K562 (cell line): ENCODE results near the gene BTRC. TPM values are rescaled to one million over a fixed set of nuclear protein-coding genes. Genes with fewer than 3 reads are reported as not detected.

Experiments
- ADNP ChIP-seq: fragments of 200-800 bp; sonication (Bioruptor generic); IDR thresholded peaks from 2 replicates; pipeline ENCODE4 v1.6.1; 2016; ENCODE audit warnings: missing genetic modification characterization, missing compliant biosample characterization
- ATF7 ChIP-seq: fragments of 450-650 bp; IDR thresholded peaks from 2 replicates; pipeline ENCODE4 v1.7.1; 2014; ENCODE audit warnings: mild to moderate bottlenecking, moderate library complexity
- BACH1 ChIP-seq: fragments of 200-800 bp; sonication (Bioruptor generic); IDR thresholded peaks from 2 replicates; pipeline ENCODE4 v1.6.1; 2016; ENCODE audit warnings: missing genetic modification characterization, missing compliant biosample characterization
- CTBP1 ChIP-seq: fragments of 450-650 bp; IDR thresholded peaks from 2 replicates; pipeline ENCODE4 v1.6.1; 2016; ENCODE audit warnings: borderline replicate concordance
- HLTF ChIP-seq: fragments of 450-650 bp; IDR thresholded peaks from 2 replicates; pipeline ENCODE4 v1.6.1; 2016
- HOXB6 ChIP-seq: fragments of 250-450 bp; sonication (Bioruptor Pico); IDR thresholded peaks from 2 replicates; pipeline ENCODE4 v1.5.1; 2022; ENCODE audit warnings: mild to moderate bottlenecking, borderline replicate concordance
- MAFF ChIP-seq: IDR thresholded peaks from 2 replicates; pipeline ENCODE4 v1.6.1; 2012; ENCODE audit warnings: low read length, improper control_type of control experiment
- MEIS2 ChIP-seq: fragments of 450-650 bp; IDR thresholded peaks from 2 replicates; pipeline ENCODE4 v1.6.1; 2014; ENCODE audit warnings: mild to moderate bottlenecking; ENCODE audit not compliant: partially characterized antibody
- PCBP1 ChIP-seq: fragments of 200-400 bp; formaldehyde crosslinking; IDR thresholded peaks from 2 replicates; pipeline ENCODE4 v1.6.1; 2018; ENCODE audit warnings: mild to moderate bottlenecking, low read depth, low read length; ENCODE audit not compliant: poor library complexity, severe bottlenecking
- SNIP1 ChIP-seq: fragments of 450-650 bp; IDR thresholded peaks from 2 replicates; pipeline ENCODE4 v1.7.1; 2017; ENCODE audit warnings: low read depth, mild to moderate bottlenecking
- ZNF316 ChIP-seq: fragments of 450-650 bp; IDR thresholded peaks from 2 replicates; pipeline ENCODE4 v1.6.1; 2016
- ZNF384 ChIP-seq: IDR thresholded peaks from 2 replicates; pipeline ENCODE4 v1.6.1; 2012; ENCODE audit warnings: low read depth, low read length, improper control_type of control experiment
- ZNF583 ChIP-seq: fragments of 250-450 bp; sonication (Bioruptor Pico); IDR thresholded peaks from 2 replicates; pipeline ENCODE4 v1.4.0; 2020
- polyA plus RNA-seq, 8 experiments: library from polyadenylated mRNA; depleted of rRNA in 4 of 8; stranded (reverse) in 5 of 8; unstranded in 3 of 8; fragments of >200 nt; fragmentation: Nextera tagmentation in 2 of 8; fragmentation: Illumina TruSeq in 1 of 8; extraction: Ambion mirVana in 2 of 8; extraction: Trizol in 1 of 8; gene quantifications; 2 replicates each; pipeline versions ENCODE4 v1.2.1 to v1.2.3, GENCODE V29; 2011 to 2014; ENCODE audit warnings: inconsistent platforms in 1 of 8, missing spikeins in 1 of 8
- total RNA-seq, 7 experiments: library from RNA; depleted of rRNA in 6 of 7; stranded (reverse); fragments of >200 nt in 6 of 7; fragmentation: Illumina TruSeq in 2 of 7; extraction: Trizol in 2 of 7; gene quantifications; 2 replicates each; pipeline versions ENCODE4 v1.2.1 to v1.2.3, GENCODE V29; 2011 to 2021; ENCODE audit warnings: low replicate concordance in 1 of 7
- TF ChIP-seq, protein P1 (sequence below): fragments of 450-650 bp; IDR thresholded peaks from 2 replicates; pipeline ENCODE4 v1.6.1; 2016; ENCODE audit warnings: mild to moderate bottlenecking, moderate library complexity
- TF ChIP-seq, protein P2 (sequence below): fragments of 450-650 bp; conservative IDR thresholded peaks from 2 replicates; pipeline ENCODE4 v1.6.1; 2016; ENCODE audit warnings: missing genetic modification characterization, low read depth, mild to moderate bottlenecking, missing compliant biosample characterization, moderate library complexity

BTRC gene
- total and polyA plus RNA-seq, 9 of the 15 experiments (the other 6 are each of a cell fraction or from before 2014, with no cell fraction given), result 1.6 to 15.4 (median 7.0) TPM

DNA sequence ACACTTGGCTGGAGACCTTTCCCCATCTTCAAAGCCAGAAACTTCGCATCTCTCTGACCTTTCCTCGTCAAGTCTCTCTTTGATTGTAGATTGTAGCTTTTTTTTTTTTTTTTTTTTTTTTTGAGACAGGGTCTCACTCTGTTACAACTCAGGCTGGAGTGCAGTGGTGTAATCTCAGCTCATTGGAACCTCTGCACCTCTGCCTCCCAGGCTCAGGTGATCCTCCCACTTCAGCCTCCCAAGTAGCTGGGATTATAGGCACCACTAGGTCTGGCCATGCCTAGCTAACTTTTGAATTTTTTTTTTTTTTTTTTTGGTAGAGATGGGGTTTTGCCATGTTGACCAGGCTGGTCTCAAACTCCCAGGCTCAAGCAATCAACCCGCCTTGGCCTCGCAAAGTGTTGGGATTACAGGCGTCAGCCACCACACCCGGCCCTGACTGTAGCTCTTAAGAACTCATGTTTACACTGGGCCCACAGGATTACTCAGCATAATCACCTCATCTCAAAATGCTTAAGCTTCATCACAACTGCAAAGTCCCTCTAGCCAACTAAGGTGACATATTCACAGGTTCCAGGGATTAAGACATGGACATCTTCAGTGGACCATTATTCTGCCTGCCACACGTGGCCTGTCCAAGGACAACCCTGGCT, 222.4 kb downstream of the BTRC start (continued):
- TF ChIP-seq MAFF (peak; percentile 74), PCBP1 (no peak), CTBP1 (0 out of 2 replicates have a peak, but pooled peaks have one; percentile 33), MEIS2 (no peak), ZNF316 (peak; percentile 90), BACH1 (tag) (0 out of 2 replicates have a peak, but pooled peaks have one; percentile 48), ZNF384 (0 out of 2 replicates have a peak, but pooled peaks have one; percentile 39), ZNF583 (CRISPR knock-in tag) (no peak), ADNP (tag) (peak; percentile 53; the same call in 1 of the 2 replicates), HOXB6 (CRISPR knock-in tag) (no peak), ATF7 (0 out of 2 replicates have a peak, but pooled peaks have one; percentile 3), SNIP1 (peak; percentile 67; the same call in 1 of the 2 replicates), HLTF (0 out of 2 replicates have a peak, but pooled peaks have one; percentile 8)
- TF ChIP-seq, protein P1, sequence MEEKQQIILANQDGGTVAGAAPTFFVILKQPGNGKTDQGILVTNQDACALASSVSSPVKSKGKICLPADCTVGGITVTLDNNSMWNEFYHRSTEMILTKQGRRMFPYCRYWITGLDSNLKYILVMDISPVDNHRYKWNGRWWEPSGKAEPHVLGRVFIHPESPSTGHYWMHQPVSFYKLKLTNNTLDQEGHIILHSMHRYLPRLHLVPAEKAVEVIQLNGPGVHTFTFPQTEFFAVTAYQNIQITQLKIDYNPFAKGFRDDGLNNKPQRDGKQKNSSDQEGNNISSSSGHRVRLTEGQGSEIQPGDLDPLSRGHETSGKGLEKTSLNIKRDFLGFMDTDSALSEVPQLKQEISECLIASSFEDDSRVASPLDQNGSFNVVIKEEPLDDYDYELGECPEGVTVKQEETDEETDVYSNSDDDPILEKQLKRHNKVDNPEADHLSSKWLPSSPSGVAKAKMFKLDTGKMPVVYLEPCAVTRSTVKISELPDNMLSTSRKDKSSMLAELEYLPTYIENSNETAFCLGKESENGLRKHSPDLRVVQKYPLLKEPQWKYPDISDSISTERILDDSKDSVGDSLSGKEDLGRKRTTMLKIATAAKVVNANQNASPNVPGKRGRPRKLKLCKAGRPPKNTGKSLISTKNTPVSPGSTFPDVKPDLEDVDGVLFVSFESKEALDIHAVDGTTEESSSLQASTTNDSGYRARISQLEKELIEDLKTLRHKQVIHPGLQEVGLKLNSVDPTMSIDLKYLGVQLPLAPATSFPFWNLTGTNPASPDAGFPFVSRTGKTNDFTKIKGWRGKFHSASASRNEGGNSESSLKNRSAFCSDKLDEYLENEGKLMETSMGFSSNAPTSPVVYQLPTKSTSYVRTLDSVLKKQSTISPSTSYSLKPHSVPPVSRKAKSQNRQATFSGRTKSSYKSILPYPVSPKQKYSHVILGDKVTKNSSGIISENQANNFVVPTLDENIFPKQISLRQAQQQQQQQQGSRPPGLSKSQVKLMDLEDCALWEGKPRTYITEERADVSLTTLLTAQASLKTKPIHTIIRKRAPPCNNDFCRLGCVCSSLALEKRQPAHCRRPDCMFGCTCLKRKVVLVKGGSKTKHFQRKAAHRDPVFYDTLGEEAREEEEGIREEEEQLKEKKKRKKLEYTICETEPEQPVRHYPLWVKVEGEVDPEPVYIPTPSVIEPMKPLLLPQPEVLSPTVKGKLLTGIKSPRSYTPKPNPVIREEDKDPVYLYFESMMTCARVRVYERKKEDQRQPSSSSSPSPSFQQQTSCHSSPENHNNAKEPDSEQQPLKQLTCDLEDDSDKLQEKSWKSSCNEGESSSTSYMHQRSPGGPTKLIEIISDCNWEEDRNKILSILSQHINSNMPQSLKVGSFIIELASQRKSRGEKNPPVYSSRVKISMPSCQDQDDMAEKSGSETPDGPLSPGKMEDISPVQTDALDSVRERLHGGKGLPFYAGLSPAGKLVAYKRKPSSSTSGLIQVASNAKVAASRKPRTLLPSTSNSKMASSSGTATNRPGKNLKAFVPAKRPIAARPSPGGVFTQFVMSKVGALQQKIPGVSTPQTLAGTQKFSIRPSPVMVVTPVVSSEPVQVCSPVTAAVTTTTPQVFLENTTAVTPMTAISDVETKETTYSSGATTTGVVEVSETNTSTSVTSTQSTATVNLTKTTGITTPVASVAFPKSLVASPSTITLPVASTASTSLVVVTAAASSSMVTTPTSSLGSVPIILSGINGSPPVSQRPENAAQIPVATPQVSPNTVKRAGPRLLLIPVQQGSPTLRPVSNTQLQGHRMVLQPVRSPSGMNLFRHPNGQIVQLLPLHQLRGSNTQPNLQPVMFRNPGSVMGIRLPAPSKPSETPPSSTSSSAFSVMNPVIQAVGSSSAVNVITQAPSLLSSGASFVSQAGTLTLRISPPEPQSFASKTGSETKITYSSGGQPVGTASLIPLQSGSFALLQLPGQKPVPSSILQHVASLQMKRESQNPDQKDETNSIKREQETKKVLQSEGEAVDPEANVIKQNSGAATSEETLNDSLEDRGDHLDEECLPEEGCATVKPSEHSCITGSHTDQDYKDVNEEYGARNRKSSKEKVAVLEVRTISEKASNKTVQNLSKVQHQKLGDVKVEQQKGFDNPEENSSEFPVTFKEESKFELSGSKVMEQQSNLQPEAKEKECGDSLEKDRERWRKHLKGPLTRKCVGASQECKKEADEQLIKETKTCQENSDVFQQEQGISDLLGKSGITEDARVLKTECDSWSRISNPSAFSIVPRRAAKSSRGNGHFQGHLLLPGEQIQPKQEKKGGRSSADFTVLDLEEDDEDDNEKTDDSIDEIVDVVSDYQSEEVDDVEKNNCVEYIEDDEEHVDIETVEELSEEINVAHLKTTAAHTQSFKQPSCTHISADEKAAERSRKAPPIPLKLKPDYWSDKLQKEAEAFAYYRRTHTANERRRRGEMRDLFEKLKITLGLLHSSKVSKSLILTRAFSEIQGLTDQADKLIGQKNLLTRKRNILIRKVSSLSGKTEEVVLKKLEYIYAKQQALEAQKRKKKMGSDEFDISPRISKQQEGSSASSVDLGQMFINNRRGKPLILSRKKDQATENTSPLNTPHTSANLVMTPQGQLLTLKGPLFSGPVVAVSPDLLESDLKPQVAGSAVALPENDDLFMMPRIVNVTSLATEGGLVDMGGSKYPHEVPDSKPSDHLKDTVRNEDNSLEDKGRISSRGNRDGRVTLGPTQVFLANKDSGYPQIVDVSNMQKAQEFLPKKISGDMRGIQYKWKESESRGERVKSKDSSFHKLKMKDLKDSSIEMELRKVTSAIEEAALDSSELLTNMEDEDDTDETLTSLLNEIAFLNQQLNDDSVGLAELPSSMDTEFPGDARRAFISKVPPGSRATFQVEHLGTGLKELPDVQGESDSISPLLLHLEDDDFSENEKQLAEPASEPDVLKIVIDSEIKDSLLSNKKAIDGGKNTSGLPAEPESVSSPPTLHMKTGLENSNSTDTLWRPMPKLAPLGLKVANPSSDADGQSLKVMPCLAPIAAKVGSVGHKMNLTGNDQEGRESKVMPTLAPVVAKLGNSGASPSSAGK, result peak; percentile 73
- TF ChIP-seq, protein P2, sequence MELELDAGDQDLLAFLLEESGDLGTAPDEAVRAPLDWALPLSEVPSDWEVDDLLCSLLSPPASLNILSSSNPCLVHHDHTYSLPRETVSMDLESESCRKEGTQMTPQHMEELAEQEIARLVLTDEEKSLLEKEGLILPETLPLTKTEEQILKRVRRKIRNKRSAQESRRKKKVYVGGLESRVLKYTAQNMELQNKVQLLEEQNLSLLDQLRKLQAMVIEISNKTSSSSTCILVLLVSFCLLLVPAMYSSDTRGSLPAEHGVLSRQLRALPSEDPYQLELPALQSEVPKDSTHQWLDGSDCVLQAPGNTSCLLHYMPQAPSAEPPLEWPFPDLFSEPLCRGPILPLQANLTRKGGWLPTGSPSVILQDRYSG (tag), result 0 out of 2 replicates have a peak, but pooled peaks have one; percentile 34
